GM19397 (cell line): ENCODE results near the gene PTPRN2.

Experiments used
- ATAC-seq: cut with Tn5 transposase; IDR thresholded peaks from one replicate; pipeline ENCODE4 v1.9.1; 2021; ENCODE audit warnings: mild to moderate bottlenecking, moderate library complexity; ENCODE audit not compliant: unreplicated experiment

PTPRN2 gene

DNA sequence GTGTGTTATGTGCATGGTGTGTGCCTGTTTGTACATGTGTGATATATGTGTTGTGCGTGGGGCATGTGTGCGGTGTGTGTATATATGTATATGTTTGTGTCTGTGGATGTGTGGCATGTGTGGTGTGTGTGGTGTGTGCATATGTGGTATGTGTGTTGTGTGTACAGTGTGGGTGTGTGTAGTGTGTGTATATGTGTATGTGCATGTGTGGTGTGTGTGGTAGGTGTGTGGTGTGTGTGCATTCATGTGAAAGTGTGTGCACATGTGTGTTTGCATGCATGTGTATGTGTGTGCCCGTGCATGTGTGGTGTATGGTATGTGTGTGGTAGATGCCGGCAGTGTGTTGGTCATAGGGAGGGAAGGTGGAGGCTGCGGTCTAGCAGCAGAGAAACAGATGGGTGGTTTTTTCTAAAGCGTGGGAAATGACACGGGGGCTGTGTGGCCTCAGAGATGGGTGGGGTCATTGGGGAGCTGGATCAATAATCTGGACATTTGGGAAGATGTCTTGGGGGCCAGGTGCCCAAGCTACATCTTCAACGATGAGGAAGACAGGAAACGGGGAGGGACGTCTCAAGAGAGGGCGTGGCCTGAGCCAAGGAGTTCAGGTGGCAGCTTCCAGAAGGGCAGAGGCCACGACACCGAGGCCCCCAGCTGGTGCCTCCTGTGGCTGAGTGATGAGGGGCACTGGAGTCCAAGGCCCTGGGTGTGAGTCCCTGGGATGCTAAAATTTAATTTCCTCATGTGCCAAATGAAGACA is 769.5 kb downstream of the PTPRN2 start:
- ATAC-seq = no peak

DNA sequence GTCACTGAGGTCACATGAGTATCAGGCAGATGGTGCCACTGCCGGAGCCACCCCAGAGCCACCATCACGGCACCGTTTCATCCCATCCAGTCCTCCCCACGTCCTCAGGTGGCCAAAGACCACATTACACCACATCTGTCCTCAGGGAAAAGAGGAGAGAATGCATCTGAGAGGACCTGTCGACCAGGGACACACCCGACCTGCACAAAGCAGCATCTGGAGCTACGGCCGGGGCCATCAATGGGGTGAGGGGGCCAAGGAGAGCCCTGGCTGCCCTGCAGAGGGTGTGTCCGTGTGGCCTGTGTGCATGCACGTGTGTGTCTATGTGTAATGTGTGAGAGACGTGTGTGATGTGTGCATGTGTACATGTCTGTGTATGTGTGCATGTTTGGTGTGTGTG is 770.2 kb downstream of the PTPRN2 start:
- ATAC-seq = no peak

DNA sequence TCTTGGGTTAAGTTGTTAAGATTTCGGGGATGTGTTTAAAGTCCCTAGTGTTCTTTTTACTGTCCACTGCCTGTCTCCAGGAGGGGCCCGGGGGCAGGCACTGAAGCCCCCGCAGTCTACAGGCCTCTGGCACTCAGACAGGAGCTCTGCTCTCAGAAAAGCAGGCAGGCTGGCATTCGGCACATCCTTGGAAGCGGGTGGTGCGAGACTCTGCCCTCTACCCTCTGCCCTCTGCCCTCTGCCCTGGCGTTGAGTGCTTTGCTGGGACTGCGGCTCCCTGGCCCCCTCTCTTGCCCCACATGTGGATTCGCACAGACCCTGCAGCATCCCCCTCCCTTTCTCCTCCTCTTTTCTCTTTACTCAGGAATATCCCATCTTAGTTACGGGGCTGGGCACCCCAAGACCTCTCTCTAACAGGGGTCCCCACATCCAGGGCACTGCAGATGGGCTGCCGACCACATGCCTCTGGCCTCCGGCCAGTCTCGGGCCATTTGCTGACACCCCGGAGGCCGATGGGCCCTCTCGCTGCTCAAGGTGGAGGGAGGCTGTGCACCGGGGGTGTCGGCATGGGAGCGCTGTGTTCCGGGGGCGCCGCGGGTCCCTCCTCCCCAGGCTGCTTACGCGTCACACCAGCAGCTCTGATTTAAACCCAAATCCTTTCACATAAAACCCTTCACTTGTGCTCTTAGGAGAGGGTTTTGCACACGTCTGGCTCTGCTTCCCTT is 770.9 kb downstream of the PTPRN2 start:
- no peak for ATAC-seq

DNA sequence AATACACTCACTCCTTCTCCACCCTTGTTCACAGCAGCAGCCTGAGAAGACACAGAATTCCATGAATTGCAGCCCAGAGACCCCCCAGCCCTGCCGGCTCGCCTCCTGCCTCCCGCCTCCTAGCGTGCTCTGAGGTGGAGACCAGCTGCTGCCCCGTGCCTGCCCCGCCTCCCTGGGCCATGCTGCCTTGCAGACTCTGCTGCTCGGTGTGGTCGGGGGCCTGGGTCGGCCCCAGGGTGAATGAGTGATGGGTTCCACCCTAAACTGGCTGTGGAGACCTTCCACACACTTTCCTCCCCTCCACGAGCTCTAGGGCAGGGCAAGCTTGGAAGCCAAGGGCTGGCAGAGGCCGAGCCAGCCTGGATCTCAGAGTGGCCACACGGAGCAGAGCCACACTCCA is 771.5 kb downstream of the PTPRN2 start:
- no peak for ATAC-seq

DNA sequence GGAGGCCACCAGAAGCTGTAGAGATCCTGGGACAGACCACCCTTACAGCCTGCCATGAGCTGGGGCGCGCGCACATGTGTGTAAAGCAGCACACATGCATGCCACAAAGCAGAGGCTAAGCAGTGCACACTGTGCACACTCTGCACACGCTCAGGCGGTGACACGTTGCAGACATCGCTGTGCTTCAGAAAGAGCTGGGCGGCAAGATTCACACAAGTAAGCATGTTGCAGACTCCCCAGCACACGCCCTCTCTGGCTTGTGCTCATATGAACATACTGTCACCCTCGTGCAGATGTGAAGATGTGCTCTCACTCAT is 772.0 kb downstream of the PTPRN2 start:
- ATAC-seq = no peak

DNA sequence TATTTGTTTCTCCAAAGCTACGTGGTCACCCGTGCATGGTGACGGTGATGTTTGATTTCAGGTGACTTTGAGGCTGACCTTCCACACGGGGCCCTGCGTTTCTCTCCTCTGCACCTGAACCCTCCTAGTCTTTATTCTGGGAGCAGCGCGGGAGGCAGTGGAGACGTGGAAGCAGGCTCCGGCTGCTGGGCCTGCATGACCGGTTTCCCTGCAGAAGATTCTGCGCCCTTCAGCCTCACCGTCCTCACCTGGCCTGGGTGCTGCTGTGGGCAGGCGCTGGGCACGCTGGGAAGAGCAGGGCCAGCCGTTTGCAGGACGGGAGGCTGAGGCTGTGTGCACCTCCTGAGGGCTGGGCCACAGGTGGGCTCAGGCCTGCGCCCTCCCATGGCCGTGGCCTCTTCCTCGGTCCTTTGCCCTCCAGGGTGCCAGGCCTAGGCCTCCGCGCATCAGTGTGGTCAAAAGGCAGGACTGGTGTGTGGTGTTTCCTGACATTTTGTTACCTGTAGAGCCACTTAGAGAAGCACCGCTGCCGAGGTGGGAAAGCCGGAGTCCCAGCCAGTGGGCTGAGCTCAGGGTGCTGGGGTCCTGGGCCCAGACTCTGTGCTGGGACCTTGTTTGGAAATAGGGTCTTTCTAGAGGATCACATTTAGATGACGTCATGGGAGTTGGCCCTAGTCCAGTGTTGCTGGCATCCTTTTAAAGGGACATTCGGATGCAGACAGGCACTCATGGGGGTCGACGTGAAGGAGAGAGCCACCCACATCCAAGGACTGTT is 772.5 kb downstream of the PTPRN2 start:
- no peak for ATAC-seq

DNA sequence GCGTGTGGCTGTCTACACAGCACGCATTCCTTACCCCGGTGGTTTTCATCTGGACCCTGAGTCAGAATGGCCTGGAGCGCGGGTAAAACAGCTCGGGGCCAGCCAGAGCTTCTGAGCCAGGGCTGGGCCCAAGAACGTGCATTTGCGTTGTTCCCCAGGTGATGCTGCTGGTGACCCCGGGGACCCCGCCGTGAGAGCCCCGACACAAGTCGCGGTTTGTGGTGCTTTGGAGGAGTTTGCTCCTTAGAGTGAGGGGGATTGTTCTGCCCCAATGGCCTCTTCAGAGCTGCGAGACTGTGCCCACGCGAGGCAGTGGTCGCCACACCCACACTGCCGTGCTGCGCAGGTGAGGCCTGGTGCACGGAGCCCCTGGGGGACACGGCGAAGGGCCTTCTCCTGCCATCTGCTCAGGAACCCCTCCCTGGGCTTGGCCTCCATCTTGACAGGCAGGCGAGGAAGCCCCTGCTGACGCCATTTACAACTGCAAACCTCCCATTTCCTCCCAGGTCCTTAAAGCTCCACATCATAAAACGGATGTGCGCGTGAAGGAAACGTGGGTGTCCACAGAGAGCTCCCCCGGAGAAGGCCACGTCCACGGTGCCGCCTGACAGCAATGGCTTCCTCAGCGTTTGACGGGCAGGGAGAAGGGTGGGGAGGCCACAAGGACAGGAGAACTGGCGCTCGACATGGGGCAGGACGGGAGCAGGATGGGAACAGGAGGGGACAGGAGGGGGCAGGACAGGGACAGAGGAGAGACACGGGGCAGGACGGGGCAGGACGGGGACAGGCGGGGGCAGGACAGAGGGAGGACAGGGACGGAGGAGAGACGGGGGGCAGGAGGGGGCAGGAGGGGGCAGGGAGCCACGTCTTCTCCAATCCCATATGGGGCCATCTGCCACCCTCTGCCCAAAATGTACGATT is 773.6 kb downstream of the PTPRN2 start:
- ATAC-seq = no peak

DNA sequence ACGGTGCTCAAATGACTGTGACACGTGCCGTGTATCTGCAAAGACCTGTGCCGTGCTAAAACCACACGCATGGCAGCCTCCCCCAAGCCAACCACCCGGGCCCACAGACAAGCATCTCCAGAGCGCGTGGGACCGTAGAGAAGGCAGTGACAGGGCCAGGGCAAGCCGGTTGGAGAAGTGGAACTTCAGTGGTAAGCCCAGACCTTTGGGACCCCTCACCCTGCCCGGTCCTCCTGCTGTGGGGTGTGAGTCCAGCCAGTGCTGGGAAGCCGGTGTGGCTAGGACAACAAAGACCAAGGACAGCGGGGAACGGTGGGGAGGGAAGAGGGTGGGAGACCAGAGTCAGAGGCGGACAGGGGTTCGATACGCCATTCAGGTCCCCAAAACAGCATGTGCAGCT is 774.6 kb downstream of the PTPRN2 start:
- no peak for ATAC-seq

DNA sequence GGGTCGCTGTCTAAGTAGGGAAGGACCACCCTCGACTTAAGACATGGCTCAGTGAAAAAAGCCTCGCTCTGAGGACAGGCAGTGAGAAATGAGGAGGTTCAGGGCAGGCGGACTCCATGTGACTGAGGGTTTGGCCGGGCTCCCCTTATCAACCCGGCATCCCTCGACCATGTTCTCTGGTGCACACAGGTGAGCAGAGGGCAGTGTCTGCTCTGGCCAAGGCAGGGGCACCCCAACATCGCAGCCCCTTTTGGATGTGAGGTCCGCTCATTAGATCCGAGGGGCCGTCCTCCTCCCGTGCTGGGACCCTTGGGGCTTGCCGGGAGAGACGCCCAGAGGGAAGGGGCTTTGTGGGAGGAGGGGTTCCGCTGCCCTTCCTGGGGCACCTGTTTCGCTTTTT is 775.7 kb downstream of the PTPRN2 start:
- ATAC-seq = no peak

DNA sequence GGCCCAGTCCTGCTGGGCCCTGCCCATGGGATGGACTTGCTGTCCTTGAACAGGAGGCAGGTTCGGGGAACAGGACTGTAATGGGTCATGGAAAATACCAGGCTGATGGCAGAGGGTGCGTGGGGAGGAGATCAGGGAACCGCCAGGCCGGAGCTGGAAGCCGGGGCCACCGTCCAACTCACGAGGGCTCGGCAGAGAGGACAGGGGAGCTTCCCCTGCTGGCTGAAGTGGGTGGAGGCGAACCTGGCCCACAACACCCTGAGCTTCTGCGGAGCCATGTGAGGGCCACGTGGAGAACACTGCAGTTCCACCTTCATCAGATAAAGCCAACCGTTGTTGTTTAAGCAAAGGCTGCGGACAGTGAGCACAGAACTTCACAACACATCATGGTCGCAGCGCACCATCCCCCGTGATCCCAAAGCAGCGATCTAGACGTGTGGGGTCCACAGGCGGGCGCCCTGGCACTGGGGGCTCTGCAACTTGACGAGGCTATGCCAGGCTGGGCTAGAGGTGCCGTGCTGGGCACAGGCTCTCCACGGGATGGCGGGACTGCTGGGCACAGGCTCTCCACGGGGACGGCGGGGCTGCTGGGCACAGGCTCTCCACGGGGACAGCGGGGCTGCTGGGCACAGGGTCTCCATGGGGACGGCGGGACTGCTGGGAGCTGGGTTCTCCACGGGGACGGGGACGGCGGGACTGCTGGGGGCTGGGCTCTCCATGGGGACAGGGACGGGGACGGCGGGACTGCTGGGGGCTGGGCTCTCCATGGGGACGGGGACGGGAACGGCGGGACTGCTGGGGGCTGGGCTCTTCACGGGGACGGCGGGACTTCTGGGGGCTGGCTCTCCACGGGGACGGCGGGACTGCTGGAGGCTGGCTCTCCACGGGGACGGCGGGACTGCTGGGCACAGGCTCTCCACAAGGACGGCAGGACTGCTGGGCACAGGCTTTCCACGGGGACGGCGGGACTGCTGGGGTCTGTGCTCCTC is 777.5 kb downstream of the PTPRN2 start:
- ATAC-seq = no peak

DNA sequence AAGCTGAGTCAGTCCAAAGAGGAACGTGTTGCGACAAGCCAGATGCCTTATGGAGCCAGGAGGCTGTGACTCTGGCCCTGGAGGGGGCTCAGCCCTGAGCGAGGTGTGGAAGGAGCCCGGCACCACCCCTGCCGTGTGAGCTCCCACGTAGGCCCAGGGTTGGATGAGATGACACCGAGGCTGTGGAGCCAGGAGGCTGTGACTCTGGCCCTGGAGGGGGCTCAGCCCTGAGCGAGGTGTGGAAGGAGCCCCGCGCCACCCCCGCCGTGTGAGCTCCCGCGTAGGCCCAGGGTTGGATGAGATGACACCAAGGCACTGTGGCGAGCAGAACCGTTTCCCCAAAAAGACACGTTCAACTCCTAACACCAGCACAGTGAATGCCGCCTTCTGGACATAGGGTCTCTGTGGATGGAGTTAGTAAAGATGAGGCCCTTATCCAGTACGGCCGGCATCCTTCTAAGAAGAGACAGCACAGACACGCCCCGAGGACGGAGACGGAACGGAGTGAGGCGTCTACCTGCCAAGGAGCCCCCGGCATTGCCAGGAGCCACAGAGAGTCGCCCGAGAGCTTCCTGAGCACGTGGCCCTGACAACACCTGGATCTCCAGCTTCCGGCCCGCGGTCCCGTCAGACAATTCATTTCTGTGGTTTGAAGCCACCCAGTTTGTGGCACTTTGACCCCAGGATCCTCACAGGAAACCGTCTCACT is 778.3 kb downstream of the PTPRN2 start:
- ATAC-seq = no peak

DNA sequence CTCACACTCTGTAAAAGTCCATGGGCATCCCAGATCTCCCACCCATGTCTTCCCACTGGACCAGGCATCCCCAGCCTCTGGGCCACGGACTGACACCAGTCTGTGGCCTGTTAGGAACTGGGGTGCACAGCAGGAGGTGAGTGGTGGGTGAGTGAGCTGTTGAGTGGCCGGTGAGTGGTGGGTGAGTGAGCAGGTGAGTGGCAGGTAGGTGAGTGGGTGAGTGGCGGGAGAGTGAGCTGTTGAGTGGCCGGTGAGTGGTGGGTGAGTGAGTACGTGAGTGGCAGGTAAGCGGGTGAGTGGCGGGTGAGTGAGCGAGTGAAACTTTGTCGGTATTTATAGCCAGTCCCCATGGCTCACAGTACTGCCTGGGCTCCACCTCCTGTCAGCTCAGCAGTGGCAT is 779.6 kb downstream of the PTPRN2 start:
- ATAC-seq = no peak

DNA sequence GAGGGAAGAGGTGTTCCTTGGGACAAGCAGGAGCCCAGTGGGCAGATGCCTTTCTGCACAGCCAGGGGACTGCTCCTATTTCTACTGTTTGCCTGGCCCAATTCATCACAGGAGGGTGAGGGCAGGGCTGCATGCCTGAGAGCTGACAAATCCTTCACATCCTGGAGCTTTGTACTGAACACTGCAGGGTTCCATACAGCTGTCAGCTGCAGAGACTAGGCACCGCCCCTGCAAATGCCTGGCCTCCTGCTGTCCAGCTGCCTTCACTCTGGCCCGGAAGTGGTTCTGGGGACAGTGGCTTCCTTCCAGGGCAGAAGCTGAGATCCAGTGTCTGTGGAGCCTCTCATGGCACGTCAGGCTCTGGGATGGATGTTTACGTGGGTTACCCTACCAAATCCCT is 780.1 kb downstream of the PTPRN2 start:
- ATAC-seq = no peak

DNA sequence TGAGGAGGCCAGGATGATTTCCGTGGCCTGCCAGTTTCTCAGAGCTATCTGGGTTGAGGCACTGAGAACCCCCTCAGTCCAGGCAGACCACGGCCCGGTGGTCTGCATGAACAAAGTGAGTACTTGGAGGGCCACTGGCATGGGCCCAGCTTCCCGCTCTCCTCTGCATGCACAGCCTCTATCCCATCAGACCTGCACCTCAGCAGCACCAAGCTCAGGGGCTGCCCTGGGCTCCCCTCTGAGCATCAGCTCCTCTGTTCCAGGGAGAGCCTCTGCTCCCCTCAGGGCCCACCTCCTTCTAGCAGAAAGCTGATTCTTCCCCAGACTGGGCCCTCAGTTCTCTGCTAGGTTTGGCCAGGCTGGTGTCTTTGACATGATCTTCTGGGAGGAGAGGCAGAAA is 780.9 kb downstream of the PTPRN2 start:
- ATAC-seq = no peak

DNA sequence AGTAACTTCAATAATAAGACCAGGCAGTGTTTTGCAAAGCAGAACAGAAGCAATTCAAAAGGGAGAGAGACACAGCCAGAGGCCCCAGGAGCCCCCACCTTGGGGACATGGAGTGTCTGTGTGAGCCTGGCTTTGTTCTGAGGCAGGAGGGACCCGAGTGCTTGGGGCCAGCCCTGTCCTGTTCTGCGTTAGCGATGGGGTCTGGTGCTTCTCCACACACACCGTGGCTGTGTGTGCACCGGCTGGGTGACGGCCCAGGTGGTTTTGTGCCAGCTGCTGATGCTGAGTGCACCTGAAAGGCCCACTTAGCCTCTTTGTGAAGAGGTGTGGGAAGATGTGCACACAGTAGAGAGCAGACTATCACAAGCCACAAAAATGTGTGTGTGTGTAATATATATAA is 781.9 kb downstream of the PTPRN2 start:
- no peak for ATAC-seq

DNA sequence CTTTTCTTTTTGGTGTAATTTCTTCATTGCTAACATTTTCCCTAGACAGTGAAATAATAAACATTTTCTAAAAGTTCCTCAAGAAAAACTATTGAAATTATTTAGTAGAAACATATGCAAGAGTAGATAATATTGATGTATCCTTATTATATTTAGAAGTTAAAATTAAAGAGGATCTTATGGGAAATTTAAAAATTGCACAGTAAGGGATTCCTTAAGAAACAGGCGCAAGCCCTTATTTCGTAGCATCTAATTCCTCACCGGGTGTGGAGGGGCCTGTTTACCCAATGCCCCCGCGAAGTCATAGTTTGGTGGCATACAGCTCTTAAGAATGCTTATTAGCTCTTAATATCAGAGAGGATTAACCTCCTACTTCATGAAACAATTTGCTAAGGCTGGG is 783.7 kb downstream of the PTPRN2 start:
- ATAC-seq = no peak

DNA sequence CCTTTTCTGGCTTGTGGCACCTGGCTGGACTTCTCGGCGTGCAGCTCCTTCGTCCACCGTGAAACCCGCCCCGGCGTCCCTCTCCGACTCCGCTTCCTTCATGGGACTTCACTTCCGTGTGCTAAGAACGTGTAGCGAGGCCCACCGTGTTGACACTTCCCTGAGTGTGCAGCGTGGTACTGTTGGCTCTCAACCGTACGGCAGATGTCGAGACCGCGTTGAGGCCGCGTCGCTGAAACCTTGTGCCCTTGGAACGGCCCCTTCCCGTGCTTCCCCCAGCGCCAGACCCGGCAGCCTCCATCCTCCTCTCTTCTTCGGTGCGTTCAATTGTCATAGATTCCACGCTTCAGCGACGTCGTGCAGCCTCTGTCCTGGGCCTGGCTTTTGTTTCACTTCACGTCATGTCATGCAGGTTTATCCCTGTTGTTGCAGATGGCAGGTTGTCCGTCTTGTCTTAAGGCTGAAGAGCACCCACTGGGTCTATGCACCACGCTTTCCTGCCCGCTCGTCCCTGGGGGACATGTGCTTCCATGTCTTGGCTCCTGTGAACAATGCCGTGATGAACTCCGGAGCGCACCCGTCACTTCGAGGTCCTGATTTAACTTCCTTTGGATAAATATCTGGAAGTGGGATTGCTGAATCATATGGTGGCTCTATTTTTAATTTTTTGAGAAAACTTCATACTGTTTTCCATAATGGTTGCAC is 785.5 kb downstream of the PTPRN2 start:
- ATAC-seq = no peak

DNA sequence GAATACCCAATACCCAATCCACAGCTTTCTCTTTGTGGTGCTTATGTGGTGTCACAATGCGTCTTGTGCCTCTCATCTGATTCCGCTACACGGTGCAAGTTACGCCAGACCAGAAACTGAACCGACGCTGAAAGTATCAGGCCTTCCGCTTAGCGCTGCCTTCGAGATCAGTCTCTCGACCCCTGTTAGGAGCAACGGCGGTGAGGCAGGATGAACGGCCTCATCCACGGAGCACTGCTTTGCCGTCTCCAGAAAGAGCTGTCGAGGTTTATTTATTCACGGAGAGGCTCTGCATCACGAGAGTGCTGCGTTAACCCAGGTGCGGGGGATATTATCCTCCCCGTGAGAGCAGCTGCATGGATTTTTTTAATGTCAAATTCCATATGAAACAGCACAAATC is 786.5 kb downstream of the PTPRN2 start:
- ATAC-seq = no peak

DNA sequence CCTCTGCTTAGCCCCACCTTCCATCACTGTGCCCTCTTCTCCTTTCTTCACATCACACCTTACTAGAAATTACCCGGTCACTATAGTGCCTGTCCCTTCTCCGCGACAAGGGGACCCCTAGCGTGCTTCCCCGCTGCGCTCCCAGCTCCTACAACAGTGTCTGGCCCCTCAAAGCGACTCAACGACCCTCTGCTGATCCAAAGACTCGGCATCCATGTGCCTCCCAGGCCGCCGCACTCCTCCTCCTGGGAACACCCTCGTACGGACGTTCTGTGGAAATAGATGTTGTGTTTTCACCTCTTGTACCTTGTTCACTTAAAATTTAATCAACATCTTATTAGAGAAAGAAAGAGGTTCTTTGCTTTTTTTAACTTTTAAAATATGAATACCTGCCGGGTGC is 787.3 kb downstream of the PTPRN2 start:
- ATAC-seq = no peak
